Astrocyte (in vitro differentiated cells and primary cell): Measurements from ENCODE around the gene PDGFRA. TPM values are rescaled to one million over a fixed set of nuclear protein-coding genes. Genes with fewer than 3 reads are reported as not detected.
"Not testable (repeated sequence)": the region's sequence is repeated elsewhere in the genome, so short reads cannot be mapped to it uniquely, and the experiment has no call there.

Experiments used
- DNase-seq: peaks from one replicate; pipeline ENCODE4 v3.0.0-alpha.2; 2010; ENCODE audit warnings: low read depth
- FAIRE-seq: peaks from 2 replicates; lab custom pipeline; 2011; peaks lifted over from hg19 to GRCh38; lab: Jason Lieb, UNC
- H2AFZ ChIP-seq: 2 replicates; pipeline ENCODE4 v1.6.0; 2012; ENCODE audit warnings: low read depth, low read length, inconsistent platforms
- H3K27ac ChIP-seq: 2 replicates; pipeline ENCODE4 v1.5.1; 2011; ENCODE audit warnings: low read depth, low read length, inconsistent platforms
- H3K27me3 ChIP-seq: 2 replicates; pipeline ENCODE4 v1.6.0; 2011; ENCODE audit warnings: low read length, inconsistent platforms; ENCODE audit not compliant: insufficient read depth
- H3K36me3 ChIP-seq: 2 replicates; pipeline ENCODE4 v1.5.1; 2011; ENCODE audit warnings: low read length, inconsistent platforms; ENCODE audit not compliant: insufficient read depth
- H3K4me1 ChIP-seq: 2 replicates; pipeline ENCODE4 v1.5.1; 2011; ENCODE audit warnings: low read length, inconsistent platforms; ENCODE audit not compliant: insufficient read depth
- H3K4me2 ChIP-seq: 2 replicates; pipeline ENCODE4 v1.6.0; 2012; ENCODE audit warnings: low read length, inconsistent platforms
- H3K4me3 ChIP-seq: 2 replicates; pipeline ENCODE4 v1.5.1; 2011; ENCODE audit warnings: low read depth, mild to moderate bottlenecking, low read length, inconsistent platforms; ENCODE audit not compliant: insufficient read depth
- H3K79me2 ChIP-seq: 2 replicates; pipeline ENCODE4 v1.6.0; 2012; ENCODE audit warnings: mild to moderate bottlenecking, low read length, inconsistent platforms; ENCODE audit not compliant: insufficient read depth
- H3K9ac ChIP-seq: 2 replicates; pipeline ENCODE4 v1.6.0; 2012; ENCODE audit warnings: mild to moderate bottlenecking, low read length, inconsistent platforms
- H3K9me3 ChIP-seq: 2 replicates; pipeline ENCODE4 v1.5.1; 2012; ENCODE audit warnings: low read depth, mild to moderate bottlenecking, low read length, inconsistent platforms; ENCODE audit not compliant: insufficient read depth
- H4K20me1 ChIP-seq: 2 replicates; pipeline ENCODE4 v1.6.0; 2012; ENCODE audit warnings: low read length, inconsistent platforms; ENCODE audit not compliant: insufficient read depth
- H3K27ac Mint-ChIP-seq: one replicate; pipeline ENCODE4 v1.8.0; 2021; ENCODE audit warnings: mild to moderate bottlenecking, mixed read lengths; ENCODE audit not compliant: unreplicated experiment
- H3K27me3 Mint-ChIP-seq: one replicate; pipeline ENCODE4 v1.8.0; 2021; ENCODE audit warnings: low read depth, mixed read lengths; ENCODE audit not compliant: unreplicated experiment
- H3K36me3 Mint-ChIP-seq: one replicate; pipeline ENCODE4 v1.8.0; 2021; ENCODE audit warnings: low read depth, mixed read lengths; ENCODE audit not compliant: unreplicated experiment
- H3K4me1 Mint-ChIP-seq: one replicate; pipeline ENCODE4 v1.8.0; 2021; ENCODE audit warnings: low read depth, mixed read lengths; ENCODE audit not compliant: unreplicated experiment
- H3K4me3 Mint-ChIP-seq: one replicate; pipeline ENCODE4 v1.8.0; 2021; ENCODE audit warnings: mild to moderate bottlenecking, moderate library complexity, mixed read lengths; ENCODE audit not compliant: unreplicated experiment
- H3K9me3 Mint-ChIP-seq: one replicate; pipeline ENCODE4 v1.8.0; 2021; ENCODE audit warnings: mild to moderate bottlenecking, mixed read lengths; ENCODE audit not compliant: unreplicated experiment
- EZH2 ChIP-seq: IDR thresholded peaks from 2 replicates; pipeline ENCODE4 v1.6.1; 2012; ENCODE audit warnings: mild to moderate bottlenecking, low read length, inconsistent platforms; ENCODE audit not compliant: insufficient read depth
- total RNA-seq: library from RNA; stranded (reverse); gene quantifications from 2 replicates; pipeline ENCODE4 v1.2.1, GENCODE V29; 2021
- TF ChIP-seq, protein P1 (sequence below): IDR thresholded peaks from 2 replicates; pipeline ENCODE4 v1.5.1; 2011; ENCODE audit warnings: low read depth, mild to moderate bottlenecking, inconsistent platforms, low read length, moderate library complexity; ENCODE audit not compliant: insufficient read depth

PDGFRA gene
- total RNA-seq, 1 donor from 2014 or later: 9.2 TPM

DNA sequence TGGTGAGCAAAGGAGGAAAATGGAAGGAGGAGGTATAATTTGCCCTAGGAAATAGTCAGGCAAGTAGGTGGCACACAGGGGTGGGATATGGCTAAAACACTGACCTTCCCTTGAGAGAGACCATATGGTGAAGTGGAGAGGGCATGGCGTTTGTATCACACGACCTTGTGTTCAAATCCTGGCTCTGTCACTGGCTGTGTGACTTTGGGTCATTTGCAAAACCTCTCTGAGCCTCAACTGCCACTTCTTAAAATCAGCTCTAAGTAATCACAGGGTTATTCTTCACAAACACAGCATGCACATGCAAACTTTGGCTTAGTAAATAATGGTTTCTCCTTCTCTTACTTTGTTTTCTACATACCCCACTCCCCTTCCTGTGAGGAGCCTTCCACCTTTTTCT, 8.7 kb downstream of the PDGFRA start:
- no peak for FAIRE-seq
- Histone ChIP-seq H2AFZ (no peak overlapping the region), H3K9ac (no peak overlapping the region), H4K20me1 (peaks cover 28% of the 10 kb centered on the region), H3K9me3 (peaks cover 3% of the 10 kb centered on the region), H3K4me2 (no peak overlapping the region), H3K4me3 (no peak overlapping the region), H3K4me1 (peaks cover 12% of the 10 kb centered on the region), H3K27me3 (no peaks in the 10 kb centered on the region), H3K27ac (no peak overlapping the region), H3K36me3 (no peaks in the 10 kb centered on the region), H3K79me2 (peaks cover 83% of the 10 kb centered on the region)
- no peak overlapping the region for H3K4me3 Mint-ChIP-seq
- DNase-seq: no peak
- H3K27me3 Mint-ChIP-seq: peaks cover 14% of the 10 kb centered on the region
- no peak overlapping the region for H3K27ac Mint-ChIP-seq
- TF ChIP-seq, protein P1, sequence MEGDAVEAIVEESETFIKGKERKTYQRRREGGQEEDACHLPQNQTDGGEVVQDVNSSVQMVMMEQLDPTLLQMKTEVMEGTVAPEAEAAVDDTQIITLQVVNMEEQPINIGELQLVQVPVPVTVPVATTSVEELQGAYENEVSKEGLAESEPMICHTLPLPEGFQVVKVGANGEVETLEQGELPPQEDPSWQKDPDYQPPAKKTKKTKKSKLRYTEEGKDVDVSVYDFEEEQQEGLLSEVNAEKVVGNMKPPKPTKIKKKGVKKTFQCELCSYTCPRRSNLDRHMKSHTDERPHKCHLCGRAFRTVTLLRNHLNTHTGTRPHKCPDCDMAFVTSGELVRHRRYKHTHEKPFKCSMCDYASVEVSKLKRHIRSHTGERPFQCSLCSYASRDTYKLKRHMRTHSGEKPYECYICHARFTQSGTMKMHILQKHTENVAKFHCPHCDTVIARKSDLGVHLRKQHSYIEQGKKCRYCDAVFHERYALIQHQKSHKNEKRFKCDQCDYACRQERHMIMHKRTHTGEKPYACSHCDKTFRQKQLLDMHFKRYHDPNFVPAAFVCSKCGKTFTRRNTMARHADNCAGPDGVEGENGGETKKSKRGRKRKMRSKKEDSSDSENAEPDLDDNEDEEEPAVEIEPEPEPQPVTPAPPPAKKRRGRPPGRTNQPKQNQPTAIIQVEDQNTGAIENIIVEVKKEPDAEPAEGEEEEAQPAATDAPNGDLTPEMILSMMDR: no peak
- TF ChIP-seq EZH2: no peak
- peaks cover 3% of the 10 kb centered on the region for H3K4me1 Mint-ChIP-seq
- H3K9me3 Mint-ChIP-seq: peaks cover 4% of the 10 kb centered on the region
- H3K36me3 Mint-ChIP-seq: peaks cover 1% of the 10 kb centered on the region

DNA sequence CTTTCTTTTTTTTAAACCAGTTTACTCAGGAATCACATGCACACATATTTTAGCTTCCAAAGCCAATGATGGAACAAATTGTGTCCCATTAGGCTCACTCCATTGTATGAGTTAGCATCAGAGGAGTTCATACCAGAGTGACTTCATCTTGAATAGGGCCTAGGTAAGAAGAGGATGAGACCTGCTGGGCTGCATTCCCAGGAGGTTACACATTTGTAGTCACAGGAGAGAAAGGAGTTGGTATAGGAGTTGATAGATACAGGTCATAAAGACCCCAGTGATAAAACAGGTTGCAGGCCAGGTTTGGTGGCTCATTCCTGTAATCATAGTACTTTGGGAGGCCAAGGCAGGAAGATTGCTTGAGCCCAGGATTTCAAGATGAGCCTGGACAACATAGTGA, 9.3 kb downstream of the PDGFRA start:
- Histone ChIP-seq H3K4me3 (no peak overlapping the region), H3K4me2 (no peak overlapping the region), H3K9ac (no peak overlapping the region), H3K36me3 (no peaks in the 10 kb centered on the region), H3K27me3 (no peaks in the 10 kb centered on the region), H3K27ac (no peak overlapping the region), H2AFZ (no peak overlapping the region), H3K9me3 (peaks cover 3% of the 10 kb centered on the region), H3K4me1 (peaks cover 12% of the 10 kb centered on the region), H3K79me2 (peaks cover 89% of the 10 kb centered on the region), H4K20me1 (peaks cover 28% of the 10 kb centered on the region)
- peaks cover 3% of the 10 kb centered on the region for H3K4me1 Mint-ChIP-seq
- TF ChIP-seq, protein P1: no peak
- no peak for TF ChIP-seq EZH2
- DNase-seq (no peak), FAIRE-seq (no peak)
- peaks cover 1% of the 10 kb centered on the region for H3K36me3 Mint-ChIP-seq
- no peak overlapping the region for H3K27ac Mint-ChIP-seq
- H3K9me3 Mint-ChIP-seq: peaks cover 9% of the 10 kb centered on the region
- H3K4me3 Mint-ChIP-seq: no peak overlapping the region
- peaks cover 14% of the 10 kb centered on the region for H3K27me3 Mint-ChIP-seq

DNA sequence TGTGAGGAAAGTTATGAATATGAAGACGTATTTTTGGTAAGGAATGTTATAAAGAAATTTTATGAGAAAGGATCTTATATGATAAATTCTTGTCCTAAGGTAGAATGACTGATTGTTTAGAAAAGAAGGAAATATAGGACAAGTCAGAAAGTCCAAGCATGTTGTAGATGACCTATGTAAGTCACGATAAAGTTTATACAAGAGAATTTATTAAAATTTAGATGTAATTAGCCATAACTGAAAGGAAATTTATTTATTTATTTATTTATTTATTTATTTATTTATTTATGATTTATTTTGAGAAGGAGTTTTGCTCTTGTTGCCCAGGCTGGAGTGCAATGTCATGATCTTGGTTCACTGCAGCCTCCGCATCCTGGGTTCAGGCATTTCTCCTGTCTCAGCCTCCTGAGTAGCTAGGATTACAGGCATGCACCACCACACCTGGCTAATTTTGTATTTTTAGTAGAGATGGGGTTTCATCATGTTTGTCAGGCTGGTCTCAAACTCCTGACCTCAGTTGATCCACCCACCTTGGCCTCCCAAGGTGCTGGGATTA, 12.3 kb downstream of the PDGFRA start:
- Histone ChIP-seq H3K79me2 (peaks cover 63% of the 10 kb centered on the region), H4K20me1 (peaks cover 14% of the 10 kb centered on the region)
- H3K4me1 Mint-ChIP-seq, DNase-seq, H3K4me2 ChIP-seq, H3K27ac ChIP-seq, H3K4me1 ChIP-seq, H3K4me3 Mint-ChIP-seq, H3K27me3 ChIP-seq, H2AFZ ChIP-seq, H3K9ac ChIP-seq, H3K36me3 Mint-ChIP-seq, H3K27me3 Mint-ChIP-seq, H3K27ac Mint-ChIP-seq, H3K36me3 ChIP-seq, FAIRE-seq, H3K4me3 ChIP-seq, H3K9me3 ChIP-seq: not testable (repeated sequence)
- H3K9me3 Mint-ChIP-seq: peaks cover 19% of the 10 kb centered on the region

DNA sequence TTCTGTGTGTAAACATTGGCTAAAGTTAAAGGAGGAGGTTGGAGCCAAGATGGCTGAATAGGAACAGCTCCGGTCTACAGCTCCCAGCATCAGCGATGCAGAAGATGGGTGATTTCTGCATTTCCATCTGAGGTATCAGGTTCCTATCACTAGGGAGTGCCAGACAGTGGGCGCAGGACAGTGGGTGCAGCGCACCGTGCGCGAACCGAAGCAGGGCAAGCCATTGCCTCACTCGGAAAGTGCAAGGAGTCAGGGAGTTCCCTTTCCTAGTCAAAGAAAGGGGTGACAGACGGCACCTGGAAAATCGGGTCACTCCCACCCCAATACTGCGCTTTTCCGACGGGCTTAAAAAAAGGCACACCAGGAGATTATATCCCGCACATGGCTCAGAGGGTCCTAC, 14.4 kb downstream of the PDGFRA start:
- H3K79me2 ChIP-seq: peaks cover 45% of the 10 kb centered on the region
- not testable (repeated sequence) for H3K4me1 Mint-ChIP-seq, H2AFZ ChIP-seq, H3K9me3 ChIP-seq, H4K20me1 ChIP-seq, H3K4me3 Mint-ChIP-seq, H3K27me3 ChIP-seq, H3K4me3 ChIP-seq, H3K27ac ChIP-seq, H3K27me3 Mint-ChIP-seq, H3K4me1 ChIP-seq, H3K4me2 ChIP-seq, FAIRE-seq, DNase-seq, H3K9ac ChIP-seq, H3K36me3 ChIP-seq, H3K27ac Mint-ChIP-seq, H3K36me3 Mint-ChIP-seq
- H3K9me3 Mint-ChIP-seq: peaks cover 24% of the 10 kb centered on the region

DNA sequence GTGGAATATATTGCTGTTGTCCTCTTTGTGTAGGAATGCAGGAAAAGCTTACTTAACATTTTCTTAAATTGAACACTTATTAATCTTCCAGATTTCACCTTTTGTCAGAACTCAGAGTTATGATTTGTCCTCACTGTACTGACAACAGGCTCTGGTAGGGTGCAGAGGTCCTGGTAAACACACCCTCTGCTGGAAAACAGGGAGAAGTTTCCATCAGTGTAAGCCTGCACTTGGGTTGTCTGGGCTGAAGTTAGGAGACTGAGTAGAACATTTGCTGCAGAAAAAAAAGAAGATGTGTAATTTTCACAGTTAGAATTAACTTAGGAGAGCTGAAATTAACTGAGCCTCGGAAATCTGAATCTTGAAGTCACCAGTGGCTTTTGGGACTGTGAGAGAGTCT, 23.2 kb downstream of the PDGFRA start:
- peaks cover 10% of the 10 kb centered on the region for H4K20me1 ChIP-seq
- H3K36me3 Mint-ChIP-seq: not testable (repeated sequence)
- peak; percentile 26 for FAIRE-seq

More for the DNA sequence above, 23.2 kb downstream of the PDGFRA start:
- H3K4me2 ChIP-seq, H3K27me3 ChIP-seq, H3K4me1 ChIP-seq, H3K27ac ChIP-seq, H3K4me3 Mint-ChIP-seq, H3K27me3 Mint-ChIP-seq, H3K4me1 Mint-ChIP-seq, H2AFZ ChIP-seq, H3K4me3 ChIP-seq, H3K36me3 ChIP-seq, H3K9me3 Mint-ChIP-seq, H3K9ac ChIP-seq, DNase-seq, H3K9me3 ChIP-seq: not testable (repeated sequence)
- H3K27ac Mint-ChIP-seq: peak overlapping the region; percentile 11
- H3K79me2 ChIP-seq: peaks cover 23% of the 10 kb centered on the region
